ENCODE results near the gene TSSC4.

GRCh38 chr11:2355000-2355644, 45.4 kb upstream of the TSSC4 start:
- TF ChIP-seq EP300 (IDR thresholded peaks at IDR 0.05; ENCODE audit: borderline replicate concordance) = no peak
- TF ChIP-seq TEAD4 (IDR thresholded peaks at IDR 0.05) = no peak
- no peak for TF ChIP-seq CEBPB (IDR thresholded peaks at IDR 0.05)
- no peak for TF ChIP-seq FOXM1 (IDR thresholded peaks at IDR 0.05; ENCODE audit: borderline replicate concordance, low read depth)
- TF ChIP-seq MAX (IDR thresholded peaks at IDR 0.05) = no peak
- no peak for TF ChIP-seq YY1 (IDR thresholded peaks at IDR 0.05; ENCODE audit: low read depth)
